HepG2 (cell line): Measurements from ENCODE around the gene GABRG3.

Source experiments
- CC2D1A ChIP-seq: sonication (generic); formaldehyde crosslinking; IDR thresholded peaks from 2 replicates; pipeline ENCODE4 v1.8.1; 2023; ENCODE audit warnings: mild to moderate bottlenecking, missing genetic modification reagents
- CTCF ChIP-seq: sonication (generic); formaldehyde crosslinking; IDR thresholded peaks from 2 replicates; pipeline ENCODE4 v1.5.0; 2020; ENCODE audit warnings: mild to moderate bottlenecking, missing genetic modification reagents, moderate library complexity
- DRAP1 ChIP-seq: IDR thresholded peaks from 2 replicates; pipeline ENCODE4 v1.6.1; 2016; ENCODE audit warnings: missing genetic modification reagents, missing compliant biosample characterization
- E2F5 ChIP-seq: sonication (generic); formaldehyde crosslinking; conservative IDR thresholded peaks from 2 replicates; pipeline ENCODE4 v1.4.0; 2020; ENCODE audit warnings: missing genetic modification reagents
- EZH2 ChIP-seq: conservative IDR thresholded peaks from 2 replicates; pipeline ENCODE4 v1.6.1; 2012; ENCODE audit warnings: mild to moderate bottlenecking, low read depth, low read length, moderate library complexity
- GMEB1 ChIP-seq: sonication (generic); formaldehyde crosslinking; IDR thresholded peaks from 2 replicates; pipeline ENCODE4 v1.5.1; 2020; ENCODE audit warnings: missing genetic modification reagents, mild to moderate bottlenecking, borderline replicate concordance
- KDM5B ChIP-seq: sonication (generic); formaldehyde crosslinking; IDR thresholded peaks from 2 replicates; pipeline ENCODE4 v1.4.0; 2020; ENCODE audit warnings: missing genetic modification reagents, mild to moderate bottlenecking, borderline replicate concordance
- NFIC ChIP-seq: IDR thresholded peaks from 2 replicates; pipeline ENCODE4 v1.6.1; 2012; ENCODE audit warnings: mild to moderate bottlenecking, low read length, inconsistent platforms
- RBAK ChIP-seq: sonication (generic); formaldehyde crosslinking; IDR thresholded peaks from 2 replicates; pipeline ENCODE4 v1.5.1; 2020; ENCODE audit warnings: mild to moderate bottlenecking, missing genetic modification reagents
- SALL1 ChIP-seq: sonication (generic); formaldehyde crosslinking; IDR thresholded peaks from 2 replicates; pipeline ENCODE4 v1.8.0; 2022; ENCODE audit warnings: mild to moderate bottlenecking, missing genetic modification reagents
- TAF1 ChIP-seq: sonication (generic); formaldehyde crosslinking; IDR thresholded peaks from 2 replicates; pipeline ENCODE4 v1.4.0; 2020; ENCODE audit warnings: missing genetic modification reagents
- ZNF121 ChIP-seq: sonication (generic); formaldehyde crosslinking; IDR thresholded peaks from 2 replicates; pipeline ENCODE4 v1.5.0; 2020; ENCODE audit warnings: mild to moderate bottlenecking, missing genetic modification reagents

- TF ChIP-seq NFIC, result no peak
- no peak for TF ChIP-seq KDM5B (CRISPR knock-in tag)
- TF ChIP-seq E2F5 (CRISPR knock-in tag), result no peak
- TF ChIP-seq RBAK (CRISPR knock-in tag), result no peak
- TF ChIP-seq CTCF (CRISPR knock-in tag), result no peak
- TF ChIP-seq CC2D1A (CRISPR knock-in tag), result no peak
- TF ChIP-seq GMEB1, result no peak
- TF ChIP-seq DRAP1 (CRISPR knock-in tag), result no peak
- TF ChIP-seq ZNF121 (CRISPR knock-in tag), result no peak
- no peak for TF ChIP-seq EZH2
- TF ChIP-seq TAF1, result no peak
- TF ChIP-seq SALL1, result no peak
Observed at GRCh38 chr15:27244047-27244446, 273.1 kb downstream of the GABRG3 start.
